Keratinocyte (primary cell): ENCODE results near the gene GALNT2. TPM values are rescaled to one million over a fixed set of nuclear protein-coding genes. Genes with fewer than 3 reads are reported as not detected.

Experiments used
- DNase-seq: peaks from one replicate; pipeline ENCODE4 v3.0.0-alpha.2; 2011; ENCODE audit warnings: low read depth, missing footprints, low spot score
- FAIRE-seq: peaks from 2 replicates; lab custom pipeline; 2011; peaks lifted over from hg19 to GRCh38; lab: Jason Lieb, UNC
- H2AFZ ChIP-seq: 2 replicates; pipeline ENCODE4 v1.6.0; 2012; ENCODE audit warnings: low read length, control low read depth, inconsistent platforms; ENCODE audit not compliant: control insufficient read depth
- H3K27ac ChIP-seq: 2 replicates; pipeline ENCODE4 v1.5.1; 2011; ENCODE audit warnings: low read length; ENCODE audit not compliant: control insufficient read depth, insufficient read depth
- H3K27me3 ChIP-seq: 3 replicates; pipeline ENCODE4 v1.6.0; 2011; ENCODE audit warnings: low read length; ENCODE audit not compliant: control insufficient read depth, insufficient read depth; ENCODE audit errors: extremely low read depth
- H3K36me3 ChIP-seq, 2 experiments: 2 replicates in 1 of 2; 3 replicates in 1 of 2; pipeline ENCODE4 v1.5.1; 2011; ENCODE audit warnings: low read length in 2 of 2, mild to moderate bottlenecking in 1 of 2; ENCODE audit not compliant: control insufficient read depth in 2 of 2, insufficient read depth in 2 of 2; ENCODE audit errors: extremely low read depth in 1 of 2
- H3K4me1 ChIP-seq: 3 replicates; pipeline ENCODE4 v1.5.1; 2011; ENCODE audit warnings: low read length; ENCODE audit not compliant: control insufficient read depth, insufficient read depth; ENCODE audit errors: extremely low read depth
- H3K4me2 ChIP-seq: 3 replicates; pipeline ENCODE4 v1.6.0; 2011; ENCODE audit warnings: low read depth, low read length; ENCODE audit not compliant: control insufficient read depth, insufficient read depth; ENCODE audit errors: extremely low read depth
- H3K4me3 ChIP-seq, 3 experiments: fragments of 200-600 bp in 1 of 3; sonication (generic) in 1 of 3; 2 replicates in 2 of 3; 3 replicates in 1 of 3; pipeline ENCODE4 v1.5.1; 2011 to 2016; ENCODE audit warnings: low read length in 3 of 3, mild to moderate bottlenecking in 3 of 3, control low read depth in 2 of 3, inconsistent platforms in 1 of 3, low read depth in 1 of 3, mixed read lengths in 1 of 3, mixed run types in 1 of 3, moderate library complexity in 1 of 3; ENCODE audit not compliant: control insufficient read depth in 2 of 3, insufficient read depth in 2 of 3; ENCODE audit errors: extremely low read depth in 1 of 3
- H3K79me2 ChIP-seq: 2 replicates; pipeline ENCODE4 v1.6.0; 2012; ENCODE audit warnings: low read length; ENCODE audit not compliant: control insufficient read depth, insufficient read depth
- H3K9ac ChIP-seq: 3 replicates; pipeline ENCODE4 v1.6.0; 2011; ENCODE audit warnings: low read length; ENCODE audit not compliant: control insufficient read depth, insufficient read depth; ENCODE audit errors: extremely low read depth
- H3K9me1 ChIP-seq: 3 replicates; pipeline ENCODE4 v1.6.0; 2011; ENCODE audit warnings: low read length; ENCODE audit not compliant: control insufficient read depth, insufficient read depth; ENCODE audit errors: extremely low read depth
- H3K9me3 ChIP-seq: 2 replicates; pipeline ENCODE4 v1.5.1; 2012; ENCODE audit warnings: low read depth, low read length; ENCODE audit not compliant: control insufficient read depth
- H4K20me1 ChIP-seq: 3 replicates; pipeline ENCODE4 v1.6.0; 2011; ENCODE audit warnings: low read length; ENCODE audit not compliant: control insufficient read depth, insufficient read depth; ENCODE audit errors: extremely low read depth
- CTCF ChIP-seq, 3 experiments: IDR thresholded peaks in 1 of 3; conservative IDR thresholded peaks in 1 of 3; optimal IDR thresholded peaks in 1 of 3; 2 replicates in 2 of 3; 3 replicates in 1 of 3; pipeline versions ENCODE3 to v1.5.1; 2011; ENCODE audit warnings: low read length in 3 of 3, mild to moderate bottlenecking in 3 of 3, moderate library complexity in 2 of 3, control low read depth in 1 of 3, inconsistent platforms in 1 of 3; ENCODE audit not compliant: insufficient read depth in 2 of 3; ENCODE audit errors: extremely low read depth in 1 of 3
- EZH2 ChIP-seq: IDR thresholded peaks from one replicate; pipeline ENCODE4 v1.6.1; 2012; ENCODE audit warnings: inconsistent platforms, mild to moderate bottlenecking, low read length, moderate library complexity
- dilution Hi-C: fragments of 300-500 bp; cut with MboI; formaldehyde crosslinking; loops from one replicate; pipeline ENCODE4 v1.7.0; 2020; ENCODE audit warnings: low sequenced_read_pairs; ENCODE audit not compliant: extremely low pct_ligation_motif_present
- polyA plus RNA-seq, 5 experiments: library from polyadenylated mRNA; depleted of rRNA in 3 of 5; stranded (reverse) in 3 of 5; stranded (forward) in 1 of 5; unstranded in 1 of 5; fragments of >200 nt; gene quantifications; 1 replicate in 1 of 5; 2 replicates in 3 of 5; 3 replicates in 1 of 5; pipeline versions ENCODE4 v1.2.1 to v1.2.3, GENCODE V29; 2011 to 2012; ENCODE audit warnings: missing spikeins in 2 of 5, low read depth in 1 of 5, low replicate concordance in 1 of 5

The GALNT2 gene
- polyA plus RNA-seq, 1 donor (not counting 4 experiments of a cell fraction or from before 2014, with no cell fraction given): 61.7 TPM

- Histone ChIP-seq H3K36me3 (peaks cover 13 to 19% of the 10 kb centered on the region in 2 experiments), H3K4me1 (peaks cover 11% of the 10 kb centered on the region), H3K4me3 (no peak overlapping the region), H3K27me3 (no peaks in the 10 kb centered on the region), H4K20me1 (no peaks in the 10 kb centered on the region), H3K27ac (no peak overlapping the region), H3K9me1 (no peaks in the 10 kb centered on the region), H3K79me2 (peaks cover 83% of the 10 kb centered on the region), H3K9ac (no peak overlapping the region), H3K9me3 (no peaks in the 10 kb centered on the region), H2AFZ (no peak overlapping the region), H3K4me2 (no peak overlapping the region)
- DNase-seq (no peak), FAIRE-seq (no peak)
- dilution Hi-C loops: no loop called here
- TF ChIP-seq CTCF (optimal IDR thresholded peaks at IDR 0.05 in 1 of 3, IDR thresholded peaks at IDR 0.05 in 1 of 3, conservative IDR thresholded peaks at IDR 0.05 in 1 of 3; ENCODE audit: extremely low read depth in 1 of 3, insufficient read depth in 2 of 3, low read length in 3 of 3): no peak
- TF ChIP-seq EZH2: no peak
Observed at GRCh38 chr1:230095938-230096337, 28.9 kb downstream of the GALNT2 start.

DNA sequence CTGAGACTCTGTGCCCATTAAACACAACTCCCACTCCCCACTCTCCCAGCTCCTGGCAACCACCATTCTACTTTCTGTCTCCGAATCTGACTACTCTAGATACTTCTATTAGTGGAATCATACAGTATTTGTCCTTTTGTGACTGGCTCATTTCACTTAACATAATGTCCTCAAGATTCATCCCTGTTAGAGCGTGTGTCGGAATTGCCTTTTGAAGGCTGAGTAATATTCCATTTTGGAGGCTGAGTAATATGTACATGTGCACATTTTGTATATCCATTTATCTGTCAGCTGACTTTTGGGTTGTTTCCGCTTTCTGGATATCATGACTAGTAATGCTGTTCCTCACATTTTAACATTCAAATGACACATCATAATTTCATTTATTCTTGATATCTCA, 30.3 kb downstream of the GALNT2 start:
- FAIRE-seq (no peak), DNase-seq (no peak)
- no peak overlapping the region for H3K27ac ChIP-seq
- peaks cover 86% of the 10 kb centered on the region for H3K79me2 ChIP-seq
- H3K27me3 ChIP-seq: no peaks in the 10 kb centered on the region
- no peak overlapping the region for H3K4me2 ChIP-seq
- no peaks in the 10 kb centered on the region for H3K4me1 ChIP-seq
- no peaks in the 10 kb centered on the region for H3K9me1 ChIP-seq
- TF ChIP-seq CTCF (optimal IDR thresholded peaks at IDR 0.05 in 1 of 3, IDR thresholded peaks at IDR 0.05 in 1 of 3, conservative IDR thresholded peaks at IDR 0.05 in 1 of 3; ENCODE audit: extremely low read depth in 1 of 3, insufficient read depth in 2 of 3, low read length in 3 of 3) (no peak), EZH2 (no peak)
- H2AFZ ChIP-seq: no peak overlapping the region
- H4K20me1 ChIP-seq: no peaks in the 10 kb centered on the region
- H3K36me3 ChIP-seq: peaks cover 15 to 23% of the 10 kb centered on the region in 2 experiments
- no peaks in the 10 kb centered on the region for H3K9me3 ChIP-seq
- no peak overlapping the region for H3K4me3 ChIP-seq
- no peak overlapping the region for H3K9ac ChIP-seq
- dilution Hi-C loops: no loop called here
